ES-I3 (cell line): ENCODE results near the gene NUAK1.

Experiments used
- H3K36me3 ChIP-seq: 2 replicates; pipeline ENCODE4 v1.6.1; 2013; ENCODE audit warnings: mild to moderate bottlenecking, low read length, control low read depth, moderate library complexity; ENCODE audit not compliant: insufficient read depth
- H3K4me1 ChIP-seq: 2 replicates; pipeline ENCODE4 v1.6.1; 2013; ENCODE audit warnings: mild to moderate bottlenecking, control low read depth, low read length; ENCODE audit not compliant: insufficient read depth
- H3K9ac ChIP-seq: 2 replicates; pipeline ENCODE4 v1.6.1; 2013; ENCODE audit warnings: low read depth, mild to moderate bottlenecking, low read length, moderate library complexity
- H3K9me3 ChIP-seq: 2 replicates; pipeline ENCODE4 v1.6.1; 2013; ENCODE audit warnings: mild to moderate bottlenecking, low read length, moderate library complexity; ENCODE audit not compliant: control insufficient read depth, insufficient read depth

Gene NUAK1

DNA sequence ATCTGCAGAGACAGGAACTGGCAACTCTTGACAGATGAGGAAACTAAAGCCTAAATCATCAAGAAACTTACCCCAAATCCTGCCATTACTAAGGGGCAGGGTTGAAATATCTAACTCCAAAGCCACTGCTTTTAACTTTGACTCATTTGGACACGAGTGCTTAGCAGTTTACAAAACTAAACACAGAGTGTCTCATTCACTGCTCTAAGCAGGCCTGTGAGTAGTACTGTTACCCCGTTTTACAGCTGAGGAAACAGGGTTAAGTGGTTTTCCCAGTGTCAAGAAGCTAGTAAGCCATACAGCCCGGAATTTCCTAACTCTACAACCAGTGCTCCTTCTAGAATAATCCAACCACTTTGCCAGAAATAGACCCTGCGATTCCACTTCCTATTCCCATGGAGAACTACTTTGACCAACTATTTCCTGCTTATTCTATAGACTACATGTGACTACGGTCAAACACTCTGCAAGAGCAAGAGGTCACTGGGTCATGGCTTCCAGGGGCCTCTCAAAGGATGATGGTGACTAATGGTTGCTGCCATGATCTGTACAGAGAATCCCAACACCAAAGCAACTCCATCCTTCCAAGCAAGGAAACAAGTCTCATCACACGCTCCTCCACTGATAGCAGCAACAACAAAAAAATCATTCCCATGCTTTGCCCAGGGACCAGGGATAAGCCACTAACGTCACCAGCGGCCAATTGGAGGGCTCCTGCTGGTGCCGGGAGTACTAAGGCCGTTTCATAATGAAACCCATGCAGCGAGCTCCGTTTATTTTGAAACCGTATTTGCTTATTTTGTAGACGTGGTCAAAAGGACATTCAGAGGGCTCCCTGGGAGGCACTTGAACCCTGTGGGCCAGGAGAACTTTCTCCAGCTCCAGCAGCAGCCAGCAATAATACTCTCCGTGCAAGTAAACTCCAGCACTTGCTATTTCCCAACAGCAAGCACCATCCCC is 56.3 kb downstream of the NUAK1 start:
- Histone ChIP-seq H3K36me3 (peaks cover 20% of the 10 kb centered on the region), H3K4me1 (peaks cover 27% of the 10 kb centered on the region)

GRCh38 chr12:106081606-106082005 is 57.1 kb downstream of the NUAK1 start:
- H3K9ac ChIP-seq: no peak overlapping the region
- no peaks in the 10 kb centered on the region for H3K9me3 ChIP-seq
- peaks cover 27% of the 10 kb centered on the region for H3K4me1 ChIP-seq
- peaks cover 20% of the 10 kb centered on the region for H3K36me3 ChIP-seq

More for the DNA sequence above, 56.3 kb downstream of the NUAK1 start:
- Histone ChIP-seq H3K9me3 (no peaks in the 10 kb centered on the region), H3K9ac (no peak overlapping the region)

- Histone ChIP-seq H3K9ac (no peak overlapping the region), H3K36me3 (peaks cover 20% of the 10 kb centered on the region), H3K9me3 (no peaks in the 10 kb centered on the region), H3K4me1 (peaks cover 27% of the 10 kb centered on the region)
These were observed 58.0 kb downstream of the NUAK1 start for GRCh38 chr12:106080791-106081170.

DNA sequence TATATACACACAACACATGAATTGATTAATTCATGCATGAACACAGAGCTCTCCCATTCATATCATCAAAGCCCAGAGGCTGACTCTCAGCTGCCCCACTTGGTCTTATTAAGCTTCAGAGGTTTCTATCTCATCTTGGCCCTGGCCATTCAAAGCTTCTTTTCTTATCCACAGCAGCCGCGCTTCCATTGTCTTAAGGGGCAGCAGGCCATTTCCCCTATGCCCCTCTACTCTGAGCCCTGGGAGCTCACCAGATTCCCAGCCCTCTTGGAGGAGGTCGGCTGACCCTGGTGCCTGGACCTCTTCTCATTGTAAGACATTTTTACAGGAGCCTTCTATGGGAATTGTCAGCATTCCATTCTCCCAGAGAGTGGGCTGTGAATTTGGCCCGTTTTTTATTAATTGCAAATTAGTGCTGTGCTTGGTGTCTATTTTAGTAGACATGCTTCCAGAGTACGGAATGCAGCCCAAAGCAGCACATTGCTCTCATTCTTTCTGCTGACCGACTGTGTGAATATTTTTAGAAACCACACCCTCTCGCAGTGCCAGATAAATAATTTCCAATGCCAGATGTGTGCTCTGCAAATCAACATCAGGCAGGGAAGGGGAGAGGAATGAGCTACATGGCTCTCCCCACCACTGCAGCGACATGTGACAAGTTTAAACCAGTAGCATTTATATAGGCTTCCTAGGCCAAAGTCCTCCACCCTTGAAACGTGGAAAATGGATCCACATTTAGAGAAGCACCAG is 58.5 kb downstream of the NUAK1 start:
- Histone ChIP-seq H3K36me3 (peaks cover 20% of the 10 kb centered on the region), H3K9me3 (no peaks in the 10 kb centered on the region), H3K4me1 (peaks cover 27% of the 10 kb centered on the region), H3K9ac (no peak overlapping the region)

GRCh38 chr12:106079148-106079738 is 59.5 kb downstream of the NUAK1 start:
- peaks cover 20% of the 10 kb centered on the region for H3K36me3 ChIP-seq
- no peak overlapping the region for H3K9ac ChIP-seq
- H3K9me3 ChIP-seq: no peaks in the 10 kb centered on the region
- peaks cover 25% of the 10 kb centered on the region for H3K4me1 ChIP-seq

GRCh38 chr12:106078358-106079010 is 60.3 kb downstream of the NUAK1 start:
- no peaks in the 10 kb centered on the region for H3K9me3 ChIP-seq
- peaks cover 20% of the 10 kb centered on the region for H3K36me3 ChIP-seq
- H3K9ac ChIP-seq: no peak overlapping the region
- peaks cover 18% of the 10 kb centered on the region for H3K4me1 ChIP-seq

DNA sequence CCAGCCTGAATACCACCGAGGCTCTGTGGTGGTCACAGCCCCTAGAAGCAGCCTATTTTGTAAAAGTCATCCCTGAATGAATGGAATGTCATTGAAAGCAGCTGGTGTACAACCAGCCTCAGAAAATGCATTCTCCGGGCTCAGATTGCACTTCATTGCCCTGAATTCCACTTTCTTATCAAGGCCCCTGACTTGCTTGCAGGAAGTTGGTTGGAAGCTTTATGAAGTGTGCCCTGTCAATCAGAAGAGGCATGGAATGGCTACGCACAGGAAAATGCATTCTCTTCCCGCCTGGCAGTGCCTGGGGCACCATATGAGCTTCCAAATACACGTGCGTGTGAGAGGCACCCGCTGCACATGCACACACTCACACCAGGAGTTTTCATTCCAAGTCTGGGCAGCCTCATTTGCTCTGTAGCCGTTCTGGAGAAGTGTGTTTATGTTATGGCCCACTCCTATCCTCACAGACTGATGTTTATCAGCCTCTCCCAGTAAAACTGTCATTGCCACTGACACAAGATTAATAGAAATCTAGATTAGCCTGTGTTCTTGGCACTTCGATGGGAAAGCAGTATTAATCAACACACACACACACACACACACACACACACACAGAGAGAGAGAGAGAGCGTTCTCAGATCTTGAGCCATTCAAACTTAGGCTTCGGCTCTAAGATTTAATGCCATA is 63.9 kb downstream of the NUAK1 start:
- Histone ChIP-seq H3K9ac (no peak overlapping the region), H3K4me1 (peaks cover 6% of the 10 kb centered on the region; the same call in 1 of the 2 replicates), H3K9me3 (no peaks in the 10 kb centered on the region), H3K36me3 (peaks cover 5% of the 10 kb centered on the region; the same call in 1 of the 2 replicates)

GRCh38 chr12:106074361-106074705 is 64.4 kb downstream of the NUAK1 start:
- Histone ChIP-seq H3K9me3 (no peaks in the 10 kb centered on the region), H3K9ac (no peak overlapping the region), H3K36me3 (peaks cover 5% of the 10 kb centered on the region; the same call in 1 of the 2 replicates), H3K4me1 (peaks cover 6% of the 10 kb centered on the region; the same call in 1 of the 2 replicates)

GRCh38 chr12:106073179-106073578 is 65.6 kb downstream of the NUAK1 start:
- peaks cover 7% of the 10 kb centered on the region for H3K36me3 ChIP-seq
- peaks cover 6% of the 10 kb centered on the region; the same call in 1 of the 2 replicates for H3K4me1 ChIP-seq
- no peak overlapping the region for H3K9ac ChIP-seq
- H3K9me3 ChIP-seq: no peaks in the 10 kb centered on the region

DNA sequence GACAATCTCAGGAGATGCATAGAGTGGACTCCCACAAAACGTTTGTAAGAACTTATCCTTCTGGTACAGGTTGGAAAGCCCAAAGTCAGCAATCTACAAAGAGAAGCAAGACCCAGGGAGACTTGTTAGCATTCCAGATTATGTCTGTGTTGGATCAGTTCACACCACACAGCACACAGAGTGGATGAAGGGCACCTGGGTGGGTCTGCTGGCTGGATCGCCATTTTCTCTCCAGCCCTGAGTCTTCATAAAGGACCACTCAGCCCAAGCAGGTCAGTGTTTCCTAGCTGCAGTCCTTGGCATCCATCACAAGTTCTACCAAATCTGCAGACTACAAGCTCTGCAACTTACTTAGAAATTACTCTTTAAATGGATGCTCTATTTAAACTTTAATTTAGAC is 66.0 kb downstream of the NUAK1 start:
- Histone ChIP-seq H3K36me3 (peaks cover 9% of the 10 kb centered on the region), H3K9ac (no peak overlapping the region), H3K9me3 (no peaks in the 10 kb centered on the region), H3K4me1 (peaks cover 6% of the 10 kb centered on the region; the same call in 1 of the 2 replicates)

DNA sequence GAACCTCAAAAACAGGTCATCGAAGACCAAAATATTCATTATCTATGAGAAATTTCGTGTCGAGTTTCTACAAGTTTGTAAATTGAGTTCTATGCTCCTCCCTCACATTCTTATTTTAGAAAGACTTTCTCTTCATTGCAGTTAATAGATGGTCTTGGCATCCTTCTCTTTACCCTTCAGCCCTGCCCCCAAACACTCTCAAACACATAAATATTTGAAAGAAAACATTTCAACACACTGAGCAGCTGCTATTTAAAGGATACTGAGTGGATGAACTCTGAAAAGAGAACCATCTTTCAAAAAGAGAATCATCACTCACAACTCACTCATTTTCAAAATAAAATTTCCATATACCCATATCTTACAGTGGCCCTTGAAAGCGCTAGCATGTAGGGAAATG is 67.1 kb downstream of the NUAK1 start:
- Histone ChIP-seq H3K36me3 (peaks cover 9% of the 10 kb centered on the region), H3K9me3 (no peaks in the 10 kb centered on the region), H3K4me1 (peaks cover 6% of the 10 kb centered on the region; the same call in 1 of the 2 replicates), H3K9ac (no peak overlapping the region)

- no peak overlapping the region for H3K9ac ChIP-seq
- peaks cover 9% of the 10 kb centered on the region for H3K36me3 ChIP-seq
- peaks cover 6% of the 10 kb centered on the region; the same call in 1 of the 2 replicates for H3K4me1 ChIP-seq
- H3K9me3 ChIP-seq: no peaks in the 10 kb centered on the region
These were observed 68.1 kb downstream of the NUAK1 start for GRCh38 chr12:106070611-106071010.

GRCh38 chr12:106070147-106070546 is 68.6 kb downstream of the NUAK1 start:
- peaks cover 9% of the 10 kb centered on the region for H3K36me3 ChIP-seq
- no peak overlapping the region for H3K9ac ChIP-seq
- H3K4me1 ChIP-seq: peaks cover 6% of the 10 kb centered on the region; the same call in 1 of the 2 replicates
- H3K9me3 ChIP-seq: no peaks in the 10 kb centered on the region
